Measurements from ENCODE around the gene LY6G6C. TPM values are rescaled to one million over a fixed set of nuclear protein-coding genes. Genes with fewer than 3 reads are reported as not detected.
A peak's percentile ranks its signal among the peaks of the same experiment; 100 is the strongest.

Gene LY6G6C
- total and polyA plus RNA-seq, 2 of the 13 experiments (the other 11 are each of a cell fraction or from before 2014, with no cell fraction given): 0.15 TPM; not detected in 1

DNA sequence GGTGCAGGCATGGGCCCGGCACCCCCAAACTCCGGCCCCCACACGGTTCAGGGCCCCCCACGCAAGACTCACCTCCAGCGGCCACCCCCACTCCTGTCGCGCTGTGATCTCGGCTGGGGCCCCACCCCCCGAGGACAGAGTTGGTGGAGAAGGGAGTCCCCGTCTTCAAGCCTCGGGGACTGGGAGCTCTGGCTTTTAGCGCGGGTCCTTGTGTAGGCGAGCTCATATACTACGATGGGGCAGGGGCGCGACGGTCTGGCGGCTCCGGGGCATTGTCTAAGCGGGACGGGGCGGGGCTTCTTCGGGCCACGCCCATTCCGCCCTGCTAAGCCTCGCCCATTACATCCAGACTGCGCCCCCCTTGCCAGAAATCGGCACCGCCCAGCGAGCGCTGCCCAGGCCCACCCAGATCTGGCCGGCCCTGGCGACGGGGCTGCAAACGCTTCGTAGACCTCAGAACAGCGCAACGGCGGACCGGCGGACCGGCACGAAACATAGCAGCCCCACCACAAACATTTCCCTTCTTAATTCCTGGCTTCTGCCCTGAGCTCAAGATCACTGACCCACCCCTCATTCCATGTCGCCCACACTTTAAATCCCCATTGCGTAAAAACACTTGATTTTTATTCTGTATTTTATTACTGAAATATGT is 8.6 kb upstream of the LY6G6C start (continued):
- TF ChIP-seq, protein P1, sequence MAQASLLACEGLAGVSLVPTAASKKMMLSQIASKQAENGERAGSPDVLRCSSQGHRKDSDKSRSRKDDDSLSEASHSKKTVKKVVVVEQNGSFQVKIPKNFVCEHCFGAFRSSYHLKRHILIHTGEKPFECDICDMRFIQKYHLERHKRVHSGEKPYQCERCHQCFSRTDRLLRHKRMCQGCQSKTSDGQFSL (CRISPR knock-in tag; IDR thresholded peaks at IDR 0.05): 0 out of 2 replicates have a peak, but pooled peaks have one; percentile 17
- TF ChIP-seq RARG (CRISPR knock-in tag; IDR thresholded peaks at IDR 0.05; ENCODE audit: low read depth) (no peak), KLF6 (CRISPR knock-in tag; IDR thresholded peaks at IDR 0.05) (no peak), RBAK (CRISPR knock-in tag; IDR thresholded peaks at IDR 0.05) (no peak), PTBP1 (IDR thresholded peaks at IDR 0.05; ENCODE audit: low read depth, low read length, poor library complexity, severe bottlenecking) (peak; percentile 82), TBP (CRISPR knock-in tag; IDR thresholded peaks at IDR 0.05) (no peak), NFE2L1 (CRISPR knock-in tag; IDR thresholded peaks at IDR 0.05; ENCODE audit: borderline replicate concordance) (peak; percentile 73; the same call in 1 of the 2 replicates), ZNF343 (CRISPR knock-in tag; IDR thresholded peaks at IDR 0.05) (peak; percentile 9; the same call in 1 of the 2 replicates), KDM1A (CRISPR knock-in tag; IDR thresholded peaks at IDR 0.05) (no peak), HIVEP1 (CRISPR knock-in tag; IDR thresholded peaks at IDR 0.05) (no peak)
- TF ChIP-seq, protein P2, sequence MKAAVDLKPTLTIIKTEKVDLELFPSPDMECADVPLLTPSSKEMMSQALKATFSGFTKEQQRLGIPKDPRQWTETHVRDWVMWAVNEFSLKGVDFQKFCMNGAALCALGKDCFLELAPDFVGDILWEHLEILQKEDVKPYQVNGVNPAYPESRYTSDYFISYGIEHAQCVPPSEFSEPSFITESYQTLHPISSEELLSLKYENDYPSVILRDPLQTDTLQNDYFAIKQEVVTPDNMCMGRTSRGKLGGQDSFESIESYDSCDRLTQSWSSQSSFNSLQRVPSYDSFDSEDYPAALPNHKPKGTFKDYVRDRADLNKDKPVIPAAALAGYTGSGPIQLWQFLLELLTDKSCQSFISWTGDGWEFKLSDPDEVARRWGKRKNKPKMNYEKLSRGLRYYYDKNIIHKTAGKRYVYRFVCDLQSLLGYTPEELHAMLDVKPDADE (CRISPR knock-in tag; IDR thresholded peaks at IDR 0.05): no peak
- TF ChIP-seq, protein P3, sequence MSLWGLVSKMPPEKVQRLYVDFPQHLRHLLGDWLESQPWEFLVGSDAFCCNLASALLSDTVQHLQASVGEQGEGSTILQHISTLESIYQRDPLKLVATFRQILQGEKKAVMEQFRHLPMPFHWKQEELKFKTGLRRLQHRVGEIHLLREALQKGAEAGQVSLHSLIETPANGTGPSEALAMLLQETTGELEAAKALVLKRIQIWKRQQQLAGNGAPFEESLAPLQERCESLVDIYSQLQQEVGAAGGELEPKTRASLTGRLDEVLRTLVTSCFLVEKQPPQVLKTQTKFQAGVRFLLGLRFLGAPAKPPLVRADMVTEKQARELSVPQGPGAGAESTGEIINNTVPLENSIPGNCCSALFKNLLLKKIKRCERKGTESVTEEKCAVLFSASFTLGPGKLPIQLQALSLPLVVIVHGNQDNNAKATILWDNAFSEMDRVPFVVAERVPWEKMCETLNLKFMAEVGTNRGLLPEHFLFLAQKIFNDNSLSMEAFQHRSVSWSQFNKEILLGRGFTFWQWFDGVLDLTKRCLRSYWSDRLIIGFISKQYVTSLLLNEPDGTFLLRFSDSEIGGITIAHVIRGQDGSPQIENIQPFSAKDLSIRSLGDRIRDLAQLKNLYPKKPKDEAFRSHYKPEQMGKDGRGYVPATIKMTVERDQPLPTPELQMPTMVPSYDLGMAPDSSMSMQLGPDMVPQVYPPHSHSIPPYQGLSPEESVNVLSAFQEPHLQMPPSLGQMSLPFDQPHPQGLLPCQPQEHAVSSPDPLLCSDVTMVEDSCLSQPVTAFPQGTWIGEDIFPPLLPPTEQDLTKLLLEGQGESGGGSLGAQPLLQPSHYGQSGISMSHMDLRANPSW (CRISPR knock-in tag; IDR thresholded peaks at IDR 0.05; ENCODE audit: borderline replicate concordance): no peak; the same call in 1 of the 2 replicates
- TF ChIP-seq, protein P4, sequence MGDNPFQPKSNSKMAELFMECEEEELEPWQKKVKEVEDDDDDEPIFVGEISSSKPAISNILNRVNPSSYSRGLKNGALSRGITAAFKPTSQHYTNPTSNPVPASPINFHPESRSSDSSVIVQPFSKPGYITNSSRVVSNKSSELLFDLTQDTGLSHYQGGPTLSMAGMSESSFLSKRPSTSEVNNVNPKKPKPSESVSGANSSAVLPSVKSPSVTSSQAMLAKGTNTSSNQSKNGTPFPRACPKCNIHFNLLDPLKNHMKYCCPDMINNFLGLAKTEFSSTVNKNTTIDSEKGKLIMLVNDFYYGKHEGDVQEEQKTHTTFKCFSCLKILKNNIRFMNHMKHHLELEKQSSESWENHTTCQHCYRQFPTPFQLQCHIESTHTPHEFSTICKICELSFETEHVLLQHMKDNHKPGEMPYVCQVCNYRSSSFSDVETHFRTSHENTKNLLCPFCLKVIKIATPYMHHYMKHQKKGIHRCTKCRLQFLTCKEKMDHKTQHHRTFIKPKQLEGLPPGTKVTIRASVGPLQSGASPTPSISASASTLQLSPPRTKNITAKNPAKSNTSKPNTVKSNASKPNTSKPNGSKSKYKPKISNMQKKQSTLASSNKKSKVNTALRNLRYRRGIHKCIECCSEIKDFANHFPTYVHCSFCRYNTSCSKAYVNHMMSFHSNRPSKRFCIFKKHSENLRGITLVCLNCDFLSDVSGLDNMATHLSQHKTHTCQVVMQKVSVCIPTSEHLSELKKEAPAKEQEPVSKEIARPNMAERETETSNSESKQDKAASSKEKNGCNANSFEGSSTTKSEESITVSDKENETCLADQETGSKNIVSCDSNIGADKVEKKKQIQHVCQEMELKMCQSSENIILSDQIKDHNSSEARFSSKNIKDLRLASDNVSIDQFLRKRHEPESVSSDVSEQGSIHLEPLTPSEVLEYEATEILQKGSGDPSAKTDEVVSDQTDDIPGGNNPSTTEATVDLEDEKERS (CRISPR knock-in tag; IDR thresholded peaks at IDR 0.05): peak; percentile 31
- TF ChIP-seq, protein P5, sequence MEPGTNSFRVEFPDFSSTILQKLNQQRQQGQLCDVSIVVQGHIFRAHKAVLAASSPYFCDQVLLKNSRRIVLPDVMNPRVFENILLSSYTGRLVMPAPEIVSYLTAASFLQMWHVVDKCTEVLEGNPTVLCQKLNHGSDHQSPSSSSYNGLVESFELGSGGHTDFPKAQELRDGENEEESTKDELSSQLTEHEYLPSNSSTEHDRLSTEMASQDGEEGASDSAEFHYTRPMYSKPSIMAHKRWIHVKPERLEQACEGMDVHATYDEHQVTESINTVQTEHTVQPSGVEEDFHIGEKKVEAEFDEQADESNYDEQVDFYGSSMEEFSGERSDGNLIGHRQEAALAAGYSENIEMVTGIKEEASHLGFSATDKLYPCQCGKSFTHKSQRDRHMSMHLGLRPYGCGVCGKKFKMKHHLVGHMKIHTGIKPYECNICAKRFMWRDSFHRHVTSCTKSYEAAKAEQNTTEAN (CRISPR knock-in tag; conservative IDR thresholded peaks at IDR 0.05): no peak
- TF ChIP-seq, protein P6, sequence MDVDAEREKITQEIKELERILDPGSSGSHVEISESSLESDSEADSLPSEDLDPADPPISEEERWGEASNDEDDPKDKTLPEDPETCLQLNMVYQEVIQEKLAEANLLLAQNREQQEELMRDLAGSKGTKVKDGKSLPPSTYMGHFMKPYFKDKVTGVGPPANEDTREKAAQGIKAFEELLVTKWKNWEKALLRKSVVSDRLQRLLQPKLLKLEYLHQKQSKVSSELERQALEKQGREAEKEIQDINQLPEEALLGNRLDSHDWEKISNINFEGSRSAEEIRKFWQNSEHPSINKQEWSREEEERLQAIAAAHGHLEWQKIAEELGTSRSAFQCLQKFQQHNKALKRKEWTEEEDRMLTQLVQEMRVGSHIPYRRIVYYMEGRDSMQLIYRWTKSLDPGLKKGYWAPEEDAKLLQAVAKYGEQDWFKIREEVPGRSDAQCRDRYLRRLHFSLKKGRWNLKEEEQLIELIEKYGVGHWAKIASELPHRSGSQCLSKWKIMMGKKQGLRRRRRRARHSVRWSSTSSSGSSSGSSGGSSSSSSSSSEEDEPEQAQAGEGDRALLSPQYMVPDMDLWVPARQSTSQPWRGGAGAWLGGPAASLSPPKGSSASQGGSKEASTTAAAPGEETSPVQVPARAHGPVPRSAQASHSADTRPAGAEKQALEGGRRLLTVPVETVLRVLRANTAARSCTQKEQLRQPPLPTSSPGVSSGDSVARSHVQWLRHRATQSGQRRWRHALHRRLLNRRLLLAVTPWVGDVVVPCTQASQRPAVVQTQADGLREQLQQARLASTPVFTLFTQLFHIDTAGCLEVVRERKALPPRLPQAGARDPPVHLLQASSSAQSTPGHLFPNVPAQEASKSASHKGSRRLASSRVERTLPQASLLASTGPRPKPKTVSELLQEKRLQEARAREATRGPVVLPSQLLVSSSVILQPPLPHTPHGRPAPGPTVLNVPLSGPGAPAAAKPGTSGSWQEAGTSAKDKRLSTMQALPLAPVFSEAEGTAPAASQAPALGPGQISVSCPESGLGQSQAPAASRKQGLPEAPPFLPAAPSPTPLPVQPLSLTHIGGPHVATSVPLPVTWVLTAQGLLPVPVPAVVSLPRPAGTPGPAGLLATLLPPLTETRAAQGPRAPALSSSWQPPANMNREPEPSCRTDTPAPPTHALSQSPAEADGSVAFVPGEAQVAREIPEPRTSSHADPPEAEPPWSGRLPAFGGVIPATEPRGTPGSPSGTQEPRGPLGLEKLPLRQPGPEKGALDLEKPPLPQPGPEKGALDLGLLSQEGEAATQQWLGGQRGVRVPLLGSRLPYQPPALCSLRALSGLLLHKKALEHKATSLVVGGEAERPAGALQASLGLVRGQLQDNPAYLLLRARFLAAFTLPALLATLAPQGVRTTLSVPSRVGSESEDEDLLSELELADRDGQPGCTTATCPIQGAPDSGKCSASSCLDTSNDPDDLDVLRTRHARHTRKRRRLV (CRISPR knock-in tag; IDR thresholded peaks at IDR 0.05): no peak

Measured in HepG2 (cell line).